H1 (cell line): Measurements from ENCODE around the gene JMJD1C. TPM values are rescaled to one million over a fixed set of nuclear protein-coding genes. Genes with fewer than 3 reads are reported as not detected.

ENCODE experiments used
- CHD7 ChIP-seq: fragments of 300-600 bp; sonication (generic); IDR thresholded peaks from 2 replicates; pipeline ENCODE4 v1.7.1; 2012; ENCODE audit warnings: low read length, moderate library complexity, mild to moderate bottlenecking, inconsistent platforms; ENCODE audit not compliant: insufficient replicate concordance
- CREB1 ChIP-seq: IDR thresholded peaks from 2 replicates; pipeline ENCODE4 v1.6.1; 2012; ENCODE audit warnings: inconsistent platforms
- TAF7 ChIP-seq: optimal IDR thresholded peaks from 2 replicates; pipeline ENCODE3; 2011; ENCODE audit warnings: low read depth, mild to moderate bottlenecking, inconsistent platforms, low read length, moderate library complexity, borderline replicate concordance
- polyA plus RNA-seq, 7 experiments: library from polyadenylated mRNA; depleted of rRNA in 3 of 7; stranded (reverse) in 5 of 7; unstranded in 2 of 7; fragments of >200 nt in 5 of 7; fragments of 200-250 nt in 2 of 7; gene quantifications; 1 replicate in 5 of 7; 2 replicates in 1 of 7; 4 replicates in 1 of 7; pipeline versions ENCODE4 v1.2.1 to v1.2.3, GENCODE V29; 2011 to 2013; ENCODE audit warnings: missing spikeins in 2 of 7, mixed read lengths in 2 of 7
- total RNA-seq: library from RNA; stranded (reverse); fragmentation: NEBNext Ultra II Directional; extraction: Animal tissue kit (Norgen Biotek cat#: 25700); gene quantifications from 2 replicates; pipeline ENCODE4 v1.2.1, GENCODE V29; 2021

JMJD1C gene
- total and polyA plus RNA-seq, 2 of the 8 experiments (the other 6 are each of a cell fraction or from before 2014, with no cell fraction given): 54.5 to 210 TPM

- no peak for TF ChIP-seq TAF7
- TF ChIP-seq CREB1: no peak
- TF ChIP-seq CHD7: no peak
- TF ChIP-seq, all 59 proteins: peak for 0
Observed at GRCh38 chr10:63192826-63193225, 273.0 kb downstream of the JMJD1C start (continued).
